PC-3 (cell line): ENCODE data around the gene SHROOM3.

Experiments
- CTCF ChIP-seq: fragments of 300-600 bp; sonication (generic); conservative IDR thresholded peaks from 2 replicates; pipeline ENCODE4 v1.5.1; 2017; ENCODE audit warnings: antibody characterized with exemption, low read depth, mild to moderate bottlenecking, low read length
- EZH2 ChIP-seq: fragments of 300-600 bp; sonication (generic); IDR thresholded peaks from one replicate; pipeline ENCODE4 v1.6.1; 2017; ENCODE audit warnings: antibody characterized with exemption, mild to moderate bottlenecking, low read length; ENCODE audit not compliant: unreplicated experiment

- TF ChIP-seq EZH2 (no peak), CTCF (no peak)
These were observed 135.3 kb downstream of the SHROOM3 start for GRCh38 chr4:76570141-76570973.
